Activated CD8-positive, alpha-beta memory T cell treated with anti-CD3 and anti-CD28 coated beads for 48 hours (primary cell): Measurements from ENCODE around the gene KLC3.
"Not testable (repeated sequence)": the region's sequence is repeated elsewhere in the genome, so short reads cannot be mapped to it uniquely, and the experiment has no call there.

Source experiments
- DNase-seq, 3 experiments: peaks; one replicate each; pipeline ENCODE4 v3.0.0-alpha.2; 2020; ENCODE audit warnings: low read depth in 2 of 3, low spot score in 2 of 3

Gene KLC3

GRCh38 chr19:45340232-45340898 is at the start of gene KLC3:
TSS of gene KLC3 (plus strand) at chr19:45340750. CDS start at chr19:45345542, 4,792 bp downstream.
- DNase-seq = no peak

DNA sequence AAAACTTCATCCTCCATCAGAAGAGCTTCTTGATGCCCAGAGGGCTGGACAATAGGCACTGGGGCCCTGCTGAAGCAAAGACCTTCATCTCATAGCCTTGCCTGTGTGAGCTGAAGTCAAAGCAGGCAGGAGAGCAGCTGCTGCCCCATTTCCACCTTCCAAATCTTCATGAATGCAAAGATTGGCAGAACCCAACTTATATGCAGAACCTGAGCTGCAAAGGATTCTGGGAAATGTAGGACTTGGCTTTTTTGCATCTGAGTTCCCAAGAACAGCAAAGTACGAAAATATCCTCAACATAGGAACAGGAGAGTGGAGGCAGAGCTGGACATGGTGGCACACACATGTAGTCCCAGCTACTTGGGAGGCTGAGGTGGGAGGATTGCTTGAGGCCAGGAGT is 48.7 kb upstream of the KLC3 start:
- no peak for DNase-seq

DNA sequence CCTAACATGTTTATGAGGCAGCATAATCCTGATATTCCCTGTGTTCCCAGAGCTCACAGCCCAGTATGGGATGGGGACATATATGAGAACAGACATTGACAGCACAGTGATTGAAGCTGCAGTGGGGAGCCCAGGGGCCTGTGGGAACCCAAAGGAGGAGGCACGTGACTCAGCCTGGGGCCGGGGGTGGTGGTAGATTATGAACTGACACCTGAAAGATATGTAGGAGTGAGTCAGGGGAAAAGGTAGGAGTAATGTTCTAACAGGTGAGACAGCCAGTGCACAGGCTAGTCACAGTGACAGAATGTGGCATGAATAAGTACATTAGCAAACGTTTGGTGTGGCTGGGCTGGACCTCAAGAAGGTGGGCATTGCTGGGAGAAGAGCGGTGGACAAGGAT is 46.9 kb upstream of the KLC3 start:
- DNase-seq = no peak

DNA sequence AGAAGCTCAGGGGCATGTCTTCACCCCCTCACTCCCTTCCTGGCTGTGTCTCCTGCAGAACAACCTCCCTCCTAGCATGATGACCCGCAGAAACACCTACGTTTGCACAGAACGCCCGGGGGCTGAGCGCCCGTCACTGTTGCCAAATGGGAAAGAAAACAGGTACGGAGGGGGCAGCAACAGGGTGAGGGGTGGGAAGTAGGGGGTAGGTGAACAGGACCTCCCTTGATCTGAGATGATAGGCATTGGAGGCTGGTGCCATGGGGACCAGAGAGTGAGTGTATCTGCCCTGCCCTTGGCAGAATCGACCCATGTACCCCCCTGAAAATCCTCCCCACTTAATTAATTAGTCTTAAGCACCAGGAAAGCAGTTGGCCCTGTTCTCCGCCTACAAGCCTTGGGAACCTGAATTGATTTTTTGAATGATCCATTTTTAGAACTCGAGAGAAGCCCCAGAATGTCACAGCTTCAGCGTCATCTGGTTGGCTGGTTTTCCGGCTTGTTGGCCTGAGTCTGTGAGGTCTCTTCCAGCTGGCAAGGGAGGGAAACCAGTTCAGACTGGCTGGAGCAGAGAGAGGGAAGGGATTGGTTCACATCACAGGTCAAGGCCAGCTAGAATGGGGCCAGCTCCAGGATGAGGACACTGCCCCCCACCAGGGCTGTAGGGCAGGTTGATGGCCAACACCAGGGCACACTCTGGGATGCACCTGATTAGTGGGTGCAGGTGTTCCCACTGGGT is 46.1 kb upstream of the KLC3 start:
- no peak for DNase-seq

GRCh38 chr19:45295873-45296272 is 44.7 kb upstream of the KLC3 start:
- DNase-seq = no peak

GRCh38 chr19:45296355-45296754 is 44.2 kb upstream of the KLC3 start:
- DNase-seq = no peak

DNA sequence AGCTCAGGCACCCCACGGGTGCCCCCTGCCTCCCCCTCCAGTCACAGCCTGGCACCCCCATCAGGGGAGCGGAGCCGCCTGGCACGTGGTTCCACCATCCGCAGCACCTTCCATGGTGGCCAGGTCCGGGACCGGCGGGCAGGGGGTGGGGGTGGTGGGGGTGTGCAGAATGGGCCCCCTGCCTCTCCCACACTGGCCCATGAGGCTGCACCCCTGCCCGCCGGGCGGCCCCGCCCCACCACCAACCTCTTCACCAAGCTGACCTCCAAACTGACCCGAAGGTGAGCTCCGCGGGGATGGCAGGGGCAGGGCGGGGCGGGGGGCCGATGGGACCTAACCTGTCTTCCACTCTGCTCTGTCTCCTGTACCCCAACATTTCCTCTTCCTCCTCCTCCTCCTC is 42.9 kb upstream of the KLC3 start:
- DNase-seq = no peak

- no peak for DNase-seq
Measured at GRCh38 chr19:45298264-45298663, 42.3 kb upstream of the KLC3 start.

GRCh38 chr19:45299719-45300118 is 40.8 kb upstream of the KLC3 start:
- no peak for DNase-seq

- no peak for DNase-seq
Measured at GRCh38 chr19:45302416-45302815, 38.1 kb upstream of the KLC3 start.

- DNase-seq = no peak
Measured at GRCh38 chr19:45303269-45304060, 37.1 kb upstream of the KLC3 start.

DNA sequence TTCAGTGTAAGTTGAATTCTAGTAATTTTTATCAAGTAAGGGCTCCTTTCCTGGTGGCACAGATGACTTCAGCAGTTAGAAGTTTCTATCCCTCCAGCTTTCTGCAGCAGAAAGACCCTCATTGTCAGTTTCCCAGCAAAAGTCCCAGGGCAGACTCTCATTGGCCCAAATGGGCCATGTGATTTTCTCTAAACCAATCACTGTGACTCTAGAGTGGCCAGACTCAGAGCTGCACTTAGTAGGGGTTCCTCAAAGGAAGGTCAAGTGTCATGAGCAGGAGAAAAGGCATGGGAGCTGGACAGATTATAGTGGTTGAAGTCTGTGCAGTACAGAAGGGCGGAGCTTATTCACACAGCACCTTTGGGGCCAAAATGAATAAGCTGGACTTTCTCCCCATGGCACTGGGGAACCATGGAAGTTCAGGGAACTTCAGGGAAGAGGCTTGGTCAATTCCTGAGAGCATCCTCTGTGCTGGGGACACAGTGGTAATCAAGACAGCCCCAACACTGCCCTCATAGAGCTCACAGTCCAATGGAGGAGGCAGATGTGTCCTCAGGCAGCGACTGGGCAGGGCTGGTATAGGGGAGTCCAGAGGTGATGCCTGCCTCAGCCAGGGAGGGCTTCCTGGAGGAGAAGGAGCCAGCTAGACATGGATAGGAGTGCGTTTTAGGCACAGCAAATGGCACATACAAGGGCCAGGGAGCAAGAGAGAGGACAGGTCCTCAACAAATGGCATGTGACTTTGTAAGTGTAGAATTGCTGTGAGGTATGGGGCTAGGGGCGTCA is 36.2 kb upstream of the KLC3 start:
- DNase-seq = no peak

GRCh38 chr19:45305007-45305406 is 35.5 kb upstream of the KLC3 start:
- no peak for DNase-seq

DNA sequence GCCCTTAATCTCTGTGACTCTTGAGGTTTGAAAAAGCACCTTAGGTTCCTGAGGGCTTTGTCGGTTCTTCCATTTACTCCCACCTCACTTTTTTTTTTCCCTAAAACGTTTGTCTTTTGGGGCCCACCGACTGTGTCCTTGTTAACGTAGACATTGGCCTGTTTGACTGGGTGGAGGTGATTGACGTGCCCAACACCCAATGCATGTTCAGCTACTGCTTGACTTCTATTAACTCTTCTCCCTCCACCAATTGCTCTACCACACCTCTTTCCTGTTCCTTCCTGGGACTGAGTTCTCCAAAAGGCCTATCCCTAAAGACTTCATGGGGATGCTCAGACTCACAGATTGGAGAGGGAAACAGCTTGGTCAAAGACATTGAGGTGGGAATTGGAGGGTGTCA is 35.1 kb upstream of the KLC3 start:
- DNase-seq = no peak

DNA sequence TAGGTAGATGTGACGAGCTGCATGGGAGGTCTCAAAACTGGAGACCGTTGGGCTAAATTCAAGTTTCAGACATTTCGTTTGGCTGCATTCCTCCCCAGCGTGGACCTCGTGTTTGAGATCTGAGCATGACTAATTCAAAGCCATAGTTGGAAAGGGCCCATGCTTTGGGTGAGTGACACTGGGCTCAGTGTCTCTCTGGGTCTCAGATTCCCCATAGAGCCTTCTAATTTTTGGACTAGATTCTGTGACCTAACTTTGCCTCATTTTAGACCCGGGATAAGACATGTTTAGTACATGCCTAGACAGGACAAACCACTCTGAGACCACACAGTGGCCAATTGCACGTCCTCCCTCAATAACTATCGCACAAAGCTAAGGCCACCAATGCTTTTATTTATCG is 34.5 kb upstream of the KLC3 start:
- DNase-seq = no peak

- no peak for DNase-seq
Measured at GRCh38 chr19:45306518-45307027, 34.0 kb upstream of the KLC3 start.

GRCh38 chr19:45307361-45307760 is 33.2 kb upstream of the KLC3 start:
- no peak for DNase-seq

DNA sequence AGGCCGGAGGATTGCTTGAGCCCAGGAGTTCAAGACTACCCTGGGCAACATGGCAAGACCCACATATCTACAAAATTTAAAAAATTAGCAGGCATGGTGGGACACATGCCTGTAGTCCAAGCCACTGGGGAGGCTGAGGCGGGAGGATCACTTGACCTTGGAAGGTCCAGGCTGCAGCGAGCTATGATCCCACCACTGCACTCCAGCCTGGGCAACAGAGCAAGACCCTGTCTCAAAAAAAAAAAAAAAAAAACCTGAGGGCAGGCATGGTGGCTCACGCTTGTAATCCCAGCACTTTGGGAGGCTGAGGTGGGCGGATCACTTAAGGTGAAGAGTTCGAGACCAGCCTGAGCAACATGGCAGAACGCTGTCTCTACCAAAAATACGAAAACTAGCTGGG is 31.2 kb upstream of the KLC3 start:
- not testable (repeated sequence) for DNase-seq

DNA sequence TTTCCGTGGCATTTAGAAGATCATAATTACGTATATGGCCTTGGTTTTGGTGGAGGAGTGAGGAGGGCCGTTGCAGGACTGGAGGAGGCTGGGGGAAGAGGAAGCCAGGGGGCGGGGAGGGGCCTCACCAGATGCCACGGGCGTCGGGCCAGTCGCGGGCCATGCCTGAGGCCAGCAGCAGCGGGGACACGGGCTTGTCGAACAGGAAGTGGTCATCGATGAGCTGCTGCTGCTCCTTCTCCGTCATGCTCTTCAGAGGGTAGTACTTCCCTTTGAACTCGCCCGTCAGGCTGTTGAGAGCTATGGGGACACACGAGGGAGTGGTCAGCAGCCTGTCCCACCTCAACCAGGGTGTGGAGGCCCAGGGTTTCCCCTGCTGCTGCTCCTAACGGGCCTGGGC is 28.9 kb upstream of the KLC3 start:
- DNase-seq = no peak

DNA sequence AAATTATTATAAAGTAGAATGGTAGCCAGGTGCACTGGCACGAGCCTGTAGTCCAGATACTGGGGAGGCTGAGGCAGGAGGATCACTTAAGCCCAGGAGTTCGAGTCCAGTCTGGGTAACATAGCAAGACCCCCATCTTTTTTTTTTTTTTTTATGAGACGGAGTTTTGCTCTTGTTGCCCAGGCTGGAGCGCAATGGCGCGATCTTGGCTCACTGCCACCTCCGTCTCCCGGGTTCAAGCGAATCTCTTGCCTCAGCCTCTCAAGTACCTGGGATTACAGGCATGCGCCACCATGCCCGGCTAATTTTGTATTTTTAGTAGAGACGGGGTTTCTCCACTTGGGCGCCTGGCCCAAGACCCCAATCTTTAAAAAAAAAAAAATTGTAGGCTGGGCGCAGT is 28.3 kb upstream of the KLC3 start:
- DNase-seq = not testable (repeated sequence)

DNA sequence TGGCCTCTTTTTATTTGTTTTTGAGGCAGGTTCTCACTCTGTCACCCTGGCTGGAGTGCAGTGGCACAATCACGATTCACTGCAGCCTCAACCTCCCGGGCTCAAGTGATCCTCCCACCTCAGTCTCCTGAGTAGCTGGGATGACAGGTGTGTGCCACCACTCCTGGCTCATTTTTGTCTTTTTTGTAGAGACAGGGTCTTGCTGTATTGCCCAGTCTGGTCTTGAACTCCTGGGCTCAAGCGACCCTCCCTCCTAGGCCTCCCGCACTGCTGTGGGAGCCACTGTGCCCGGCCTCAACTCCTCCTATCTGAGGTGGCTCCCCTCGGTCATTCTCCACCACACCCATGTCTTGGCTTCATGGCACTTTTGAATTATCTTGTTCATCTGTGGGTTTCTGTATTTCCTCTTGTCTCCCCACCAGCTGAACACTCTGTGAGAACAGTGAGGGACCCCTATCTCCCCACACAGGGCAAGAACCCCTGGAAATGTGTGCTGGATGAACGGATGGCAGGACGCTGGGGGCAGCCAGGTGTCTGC is 25.8 kb upstream of the KLC3 start:
- DNase-seq = no peak
